GM18909 (cell line): ENCODE data around the gene SCUBE2.

ENCODE experiments used
- ATAC-seq: cut with Tn5 transposase; IDR thresholded peaks from one replicate; pipeline ENCODE4 v1.9.1; 2021; ENCODE audit warnings: mild to moderate bottlenecking; ENCODE audit not compliant: unreplicated experiment, poor library complexity

SCUBE2 gene

GRCh38 chr11:9052316-9052715 is 39.1 kb downstream of the SCUBE2 start:
- ATAC-seq: no peak

- no peak for ATAC-seq
Measured at GRCh38 chr11:9049959-9050358, 41.4 kb downstream of the SCUBE2 start.

DNA sequence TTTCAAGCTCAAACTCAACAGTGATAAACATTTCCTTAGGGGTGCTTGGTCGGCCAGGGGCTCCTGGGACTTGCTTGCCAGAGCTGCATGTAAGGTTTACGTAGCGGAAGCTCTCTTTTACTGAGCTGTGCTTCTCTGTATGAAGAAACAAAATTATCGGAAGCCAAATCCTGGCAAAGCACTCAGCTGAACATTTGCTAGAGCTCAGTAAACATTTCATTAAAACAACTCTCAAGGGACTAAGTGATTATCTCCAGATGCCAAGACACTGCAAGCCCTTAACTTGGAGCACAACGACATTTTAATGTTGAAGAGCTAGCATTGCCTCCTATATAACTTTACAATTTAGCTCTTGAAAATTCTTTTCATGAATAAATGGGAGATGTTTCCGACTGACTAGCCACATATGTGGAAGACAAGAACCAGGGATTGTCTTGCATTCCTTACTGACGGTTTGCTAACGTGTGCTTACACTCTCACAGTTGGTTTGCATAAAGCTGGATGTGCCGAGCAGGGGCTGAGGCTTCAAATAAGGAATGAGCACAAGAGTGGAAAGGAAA is 43.4 kb downstream of the SCUBE2 start:
- ATAC-seq: no peak

DNA sequence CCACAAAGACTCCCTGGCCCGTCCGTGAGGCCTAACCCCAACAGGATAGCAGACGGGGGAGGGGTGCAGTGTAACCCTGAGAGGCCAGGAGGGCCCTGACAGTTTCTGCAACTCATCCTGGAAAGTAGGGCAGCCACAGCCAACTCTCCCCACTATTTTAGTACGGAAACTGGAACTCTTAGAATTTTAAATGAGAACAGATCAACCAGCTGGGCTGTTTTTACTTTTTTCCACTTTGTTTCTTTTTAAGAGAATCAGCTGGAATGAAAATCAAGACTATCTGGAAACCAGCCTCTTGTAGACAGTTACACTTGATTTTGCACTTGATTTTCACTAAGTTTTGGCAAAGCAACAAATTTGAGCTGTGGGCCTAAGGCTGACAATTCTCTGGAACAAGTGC is 44.9 kb downstream of the SCUBE2 start:
- ATAC-seq: no peak

GRCh38 chr11:9042488-9042887 is 48.9 kb downstream of the SCUBE2 start:
- no peak for ATAC-seq

DNA sequence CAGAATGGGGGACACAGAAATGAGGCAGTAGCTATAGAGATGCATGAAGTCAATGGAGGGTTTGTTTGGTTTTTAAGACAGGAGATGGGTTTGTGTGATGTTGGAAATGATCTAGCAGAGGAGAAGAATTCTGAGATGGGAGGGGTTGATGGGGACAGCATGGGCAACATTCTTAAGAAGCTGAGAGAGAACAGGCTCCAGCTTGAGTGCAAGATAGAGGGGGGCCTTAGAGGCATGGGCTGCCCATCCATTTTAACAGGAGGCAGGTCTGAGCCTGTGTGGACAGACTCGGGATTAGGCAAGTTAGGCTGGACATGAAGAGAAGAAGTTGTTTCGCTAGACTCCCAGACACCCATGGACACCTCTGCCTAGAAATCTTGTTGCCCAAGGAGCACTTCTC is 49.7 kb downstream of the SCUBE2 start:
- no peak for ATAC-seq

DNA sequence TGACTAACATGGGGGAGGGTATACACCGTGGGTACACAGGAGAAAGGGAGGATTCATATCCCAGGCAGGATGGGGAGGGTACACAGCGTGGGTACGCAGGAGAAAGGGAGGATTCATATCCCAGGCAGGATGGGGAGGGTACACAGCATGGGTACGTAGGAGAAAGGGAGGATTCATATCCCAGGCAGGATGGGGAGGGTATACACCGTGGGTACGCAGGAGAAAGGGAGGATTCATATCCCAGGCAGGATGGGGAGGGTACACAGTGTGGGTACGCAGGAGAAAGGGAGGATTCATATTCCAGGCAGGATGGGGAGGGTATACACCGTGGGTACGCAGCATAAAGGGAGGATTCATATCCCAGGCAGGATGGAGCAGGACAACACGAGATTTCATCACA is 51.0 kb downstream of the SCUBE2 start:
- ATAC-seq: no peak

- no peak for ATAC-seq
Measured at GRCh38 chr11:9039863-9040262, 51.5 kb downstream of the SCUBE2 start.

GRCh38 chr11:9039198-9039597 is 52.2 kb downstream of the SCUBE2 start:
- no peak for ATAC-seq

DNA sequence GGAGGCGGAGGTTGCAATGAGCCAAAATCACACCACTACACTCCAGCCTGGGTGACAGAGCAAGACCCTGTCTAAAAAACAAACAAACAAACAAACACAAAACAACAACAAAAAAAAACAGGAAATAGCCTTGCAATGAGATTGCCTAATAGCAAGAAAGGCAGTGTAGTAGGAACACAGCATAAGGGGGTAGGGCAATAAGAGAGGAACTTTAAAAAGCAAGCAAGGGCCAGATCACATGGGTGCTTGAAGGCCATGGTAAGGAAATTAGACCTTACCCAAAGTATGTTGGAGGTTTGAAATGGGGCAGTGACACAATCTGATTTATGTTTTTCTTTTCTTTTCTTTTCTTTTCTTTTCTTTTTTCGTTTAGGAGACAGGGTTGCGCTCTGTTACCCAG is 52.9 kb downstream of the SCUBE2 start:
- ATAC-seq: no peak

- ATAC-seq: no peak
Measured at GRCh38 chr11:9037963-9038362, 53.4 kb downstream of the SCUBE2 start.

DNA sequence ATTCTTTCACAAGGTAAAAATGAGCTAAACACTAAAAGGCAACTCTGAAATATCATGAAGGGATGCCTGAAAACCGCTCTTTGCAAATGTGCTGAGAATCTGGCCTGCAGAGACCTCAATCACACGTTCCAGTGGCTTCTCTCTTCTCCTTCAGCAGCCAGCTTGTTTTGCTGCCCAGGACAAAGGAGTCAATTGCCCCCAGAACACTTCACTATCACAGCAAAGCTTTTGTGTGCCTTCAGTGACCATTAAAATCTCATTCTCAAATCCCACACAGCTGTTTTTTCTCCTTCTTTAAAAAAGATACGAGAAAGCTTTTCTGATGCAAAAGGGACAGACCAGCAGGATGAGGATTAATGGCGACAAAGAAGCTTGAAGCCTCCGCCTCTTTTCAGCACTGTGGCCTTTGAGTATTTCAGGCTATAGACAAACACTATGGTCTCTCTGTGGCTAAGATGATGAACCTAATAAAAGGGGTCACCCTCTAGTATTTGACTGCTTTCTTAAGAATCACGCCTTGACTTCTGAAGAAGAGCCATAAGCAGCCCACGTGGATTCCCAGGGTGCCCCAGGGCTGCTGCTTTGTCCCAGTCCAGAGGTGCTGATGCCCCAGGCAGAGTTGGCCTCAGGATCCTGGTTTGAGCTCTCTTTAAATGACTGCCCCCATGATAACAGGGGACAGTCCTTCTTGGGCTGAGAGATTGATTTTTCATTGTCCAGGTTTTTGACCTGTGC is 54.2 kb downstream of the SCUBE2 start:
- ATAC-seq: no peak

- ATAC-seq: no peak
Measured at GRCh38 chr11:9030601-9031000, 60.8 kb downstream of the SCUBE2 start.

DNA sequence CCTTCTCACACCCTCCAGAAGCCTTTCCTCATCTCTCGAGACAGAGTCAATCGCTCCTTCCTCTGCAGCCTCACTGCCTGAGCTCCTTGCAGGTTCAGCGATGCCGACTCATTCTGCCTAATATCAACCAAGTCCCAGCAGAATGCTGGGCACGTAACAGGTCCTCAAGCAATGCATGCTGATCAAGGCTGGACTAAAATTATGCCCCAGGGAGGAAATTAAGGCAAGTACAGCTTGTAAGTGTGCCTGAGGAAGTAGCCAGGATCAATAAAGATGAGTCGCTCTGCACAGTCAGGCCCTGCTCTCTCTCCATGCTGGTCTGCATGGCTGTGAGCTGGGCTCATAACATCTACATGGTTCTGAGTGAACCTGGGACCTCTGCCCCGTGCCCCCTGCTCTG is 62.0 kb downstream of the SCUBE2 start:
- ATAC-seq: no peak

DNA sequence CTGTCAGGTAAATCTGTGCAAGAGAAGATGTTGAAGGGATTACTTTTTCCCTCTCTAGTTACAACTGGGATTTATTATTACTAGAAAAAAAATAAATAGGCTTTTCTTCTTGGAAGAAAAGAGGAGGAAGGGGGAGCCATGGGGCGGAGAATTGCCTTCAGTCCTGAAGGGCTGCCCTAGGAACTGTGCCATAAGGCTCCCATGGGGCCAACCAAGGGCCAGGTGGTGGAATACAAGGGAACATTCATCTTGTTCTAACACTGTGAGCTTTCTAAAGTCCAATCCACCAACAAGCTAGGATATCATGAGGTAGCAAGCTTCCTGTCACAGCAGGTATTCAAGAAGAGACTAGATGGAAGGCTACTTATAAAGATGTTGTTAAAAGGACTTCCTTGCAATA is 62.8 kb downstream of the SCUBE2 start:
- ATAC-seq: no peak

DNA sequence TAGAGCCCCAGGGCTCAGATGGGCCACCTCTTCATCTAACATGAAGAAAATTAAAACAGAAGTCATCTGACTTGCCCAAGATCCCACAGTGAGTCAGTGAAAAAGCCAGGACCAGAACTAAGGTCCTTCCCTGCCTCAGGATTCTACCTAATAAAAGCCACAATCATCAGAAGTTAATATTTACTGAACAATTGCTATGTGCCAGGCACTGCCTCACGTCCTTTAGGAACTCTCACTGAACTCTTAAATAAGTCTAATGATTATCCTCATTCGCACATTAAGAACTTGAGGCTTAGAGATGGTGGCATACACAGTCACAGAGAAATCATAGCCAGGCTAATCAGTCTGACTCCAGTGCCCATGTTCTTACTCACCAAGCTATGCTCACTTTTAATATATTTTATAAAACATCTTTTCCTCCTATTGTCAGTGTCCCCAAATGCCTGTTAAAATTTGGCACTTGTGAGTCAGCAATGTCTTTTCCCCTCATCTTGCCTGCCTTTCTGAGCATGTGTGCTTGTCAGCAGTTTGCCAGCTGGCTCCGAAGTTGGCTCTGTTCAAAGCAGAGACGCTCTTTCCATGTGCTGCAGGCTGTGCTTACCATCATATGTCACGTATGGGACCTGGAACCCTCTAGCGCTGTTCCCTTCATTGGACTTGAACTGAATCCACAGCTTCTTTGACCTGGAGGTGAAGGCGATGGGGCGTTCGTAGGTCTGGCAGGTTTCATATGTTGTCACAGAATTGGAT is 66.1 kb downstream of the SCUBE2 start:
- ATAC-seq: no peak

- no peak for ATAC-seq
Measured at GRCh38 chr11:9022961-9023680, 68.3 kb downstream of the SCUBE2 start.

DNA sequence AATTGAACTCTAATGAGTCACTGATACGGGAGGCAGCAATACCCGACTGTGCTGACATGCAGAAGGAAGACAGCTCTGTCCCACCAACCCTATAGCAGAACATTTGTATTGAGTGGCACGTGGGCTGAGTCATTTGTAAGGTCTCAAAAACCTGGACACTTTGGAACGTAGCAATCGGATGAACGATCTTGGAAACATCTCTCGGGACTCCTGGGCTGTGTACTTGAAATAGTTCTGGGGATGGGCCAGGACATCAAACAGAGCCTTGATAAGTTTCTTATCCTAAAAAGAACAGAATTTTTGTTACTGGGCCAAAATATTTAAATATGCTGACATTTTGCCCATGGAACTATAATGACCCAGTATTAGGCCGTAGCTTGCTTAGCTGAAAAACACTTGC is 70.5 kb downstream of the SCUBE2 start:
- ATAC-seq: no peak

- no peak for ATAC-seq
Measured at GRCh38 chr11:9019861-9020260, 71.5 kb downstream of the SCUBE2 start.

DNA sequence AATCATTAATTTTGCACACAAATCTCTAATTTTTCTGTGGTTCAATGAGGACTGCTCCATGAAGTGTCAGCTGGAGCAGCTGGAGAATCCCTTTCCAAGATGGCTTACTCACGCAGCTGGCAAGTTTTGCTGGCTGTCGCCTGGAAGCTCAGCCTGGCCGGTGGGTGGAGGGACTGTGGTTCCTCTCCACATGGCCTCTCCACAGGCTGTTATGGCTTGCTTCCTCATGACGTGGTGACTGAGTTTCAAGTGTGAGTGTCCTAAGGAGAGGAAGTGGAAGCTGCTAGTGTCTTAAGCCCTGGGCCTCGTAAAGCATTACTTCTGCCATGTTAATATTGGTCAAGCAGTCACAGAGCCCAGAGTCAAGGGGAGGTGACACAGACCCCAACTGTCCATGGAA is 73.6 kb downstream of the SCUBE2 start:
- no peak for ATAC-seq
